Fibroblast of lung (primary cell): ENCODE results near the gene MPND.

ENCODE experiments used
- CTCF ChIP-seq, 2 donors: IDR thresholded peaks in 1 of 2; conservative IDR thresholded peaks in 1 of 2; 1 replicate in 1 of 2; 2 replicates in 1 of 2; pipeline ENCODE4 v1.5.1; 2011 to 2012; ENCODE audit warnings: low read length in 2 of 2, control low read depth in 1 of 2, inconsistent platforms in 1 of 2, low read depth in 1 of 2, mild to moderate bottlenecking in 1 of 2
- EZH2 ChIP-seq: IDR thresholded peaks from 2 replicates; pipeline ENCODE4 v1.5.1; 2012; ENCODE audit warnings: low read length, control low read depth, mild to moderate bottlenecking; ENCODE audit errors: missing control alignments

DNA sequence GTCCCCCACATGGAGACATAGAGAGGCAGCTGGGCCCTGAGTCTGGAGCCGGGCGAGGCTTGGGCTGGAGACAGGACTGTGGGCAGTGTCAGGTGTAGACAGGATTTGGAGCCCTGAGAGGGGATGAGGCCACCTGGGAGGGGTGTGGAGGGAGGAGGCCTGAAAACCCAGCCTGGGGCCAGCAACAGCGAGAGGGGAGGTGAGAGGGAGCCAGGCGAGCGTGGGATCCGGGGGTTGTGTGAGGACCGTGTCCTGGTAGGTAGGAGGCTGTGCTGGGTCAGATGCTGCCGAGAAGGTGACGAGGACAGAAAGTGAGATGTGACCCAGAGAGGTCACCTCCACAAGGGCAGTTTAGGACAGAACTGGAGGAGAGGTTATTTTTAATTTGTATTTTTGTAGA is 7.4 kb downstream of the MPND start:
- TF ChIP-seq CTCF (conservative IDR thresholded peaks at IDR 0.05 in 1 of 2, IDR thresholded peaks at IDR 0.05 in 1 of 2; ENCODE audit: low read depth in 1 of 2, low read length in 2 of 2) = no peak
- no peak for TF ChIP-seq EZH2
